ENCODE data around the gene BCAS4. TPM values are rescaled to one million over a fixed set of nuclear protein-coding genes. Genes with fewer than 3 reads are reported as not detected.
"Not testable (repeated sequence)": the region's sequence is repeated elsewhere in the genome, so short reads cannot be mapped to it uniquely, and the experiment has no call there.

Gene BCAS4
- total RNA-seq, 1 experiment from 2014 or later, result 13.5 TPM

DNA sequence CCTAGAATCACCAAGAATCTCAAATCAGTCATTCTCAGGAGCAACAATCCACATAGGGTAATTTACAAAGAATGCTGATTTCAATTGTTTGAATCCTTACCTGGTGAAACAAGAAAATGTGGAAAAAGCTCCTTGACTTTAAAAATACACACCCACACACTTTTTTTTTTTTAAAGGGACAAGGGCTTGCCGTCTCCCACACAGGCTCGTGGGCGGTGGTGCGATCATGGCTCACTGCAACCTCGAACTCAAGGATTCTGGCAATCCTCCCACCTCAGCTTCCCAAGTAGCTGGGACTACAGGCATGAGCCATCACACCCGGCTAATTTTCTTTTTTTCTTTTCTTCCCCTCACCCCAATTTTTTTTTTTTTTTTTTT lies 32.8 kb upstream of the BCAS4 start:
- Mint-ChIP-seq H3K36me3 (ENCODE audit: insufficient read depth, unreplicated experiment) (peaks cover 77% of the 10 kb centered on the region), H3K9me3 (ENCODE audit: low read depth, unreplicated experiment) (no peaks in the 10 kb centered on the region), H3K4me3 (ENCODE audit: low read depth, unreplicated experiment) (peak overlapping the region; percentile 73), H3K27ac (ENCODE audit: unreplicated experiment) (peak overlapping the region; percentile 100), H3K4me1 (ENCODE audit: low read depth, unreplicated experiment) (peaks cover 80% of the 10 kb centered on the region), H3K27me3 (ENCODE audit: unreplicated experiment) (no peaks in the 10 kb centered on the region)
- BruUV-seq (replicated peaks), result TSS peak; percentile 72
- CTCF ChIA-PET, result interaction anchor here (0.6 to 2.7 kb wide), 13 partner anchors 8 to 99 kb away, joined by 3 to 17 read pairs (median 6); partner anchors contain the start of gene BCAS4
- DNase-seq, result peak; percentile 40
- intact Hi-C loops (cut with micrococcal nuclease; ENCODE audit: unreplicated experiment), result loop anchor here (10.0 kb wide), 1 partner anchor 287 kb away; no protein-coding TSS in a partner anchor
- TF ChIP-seq, protein P1, sequence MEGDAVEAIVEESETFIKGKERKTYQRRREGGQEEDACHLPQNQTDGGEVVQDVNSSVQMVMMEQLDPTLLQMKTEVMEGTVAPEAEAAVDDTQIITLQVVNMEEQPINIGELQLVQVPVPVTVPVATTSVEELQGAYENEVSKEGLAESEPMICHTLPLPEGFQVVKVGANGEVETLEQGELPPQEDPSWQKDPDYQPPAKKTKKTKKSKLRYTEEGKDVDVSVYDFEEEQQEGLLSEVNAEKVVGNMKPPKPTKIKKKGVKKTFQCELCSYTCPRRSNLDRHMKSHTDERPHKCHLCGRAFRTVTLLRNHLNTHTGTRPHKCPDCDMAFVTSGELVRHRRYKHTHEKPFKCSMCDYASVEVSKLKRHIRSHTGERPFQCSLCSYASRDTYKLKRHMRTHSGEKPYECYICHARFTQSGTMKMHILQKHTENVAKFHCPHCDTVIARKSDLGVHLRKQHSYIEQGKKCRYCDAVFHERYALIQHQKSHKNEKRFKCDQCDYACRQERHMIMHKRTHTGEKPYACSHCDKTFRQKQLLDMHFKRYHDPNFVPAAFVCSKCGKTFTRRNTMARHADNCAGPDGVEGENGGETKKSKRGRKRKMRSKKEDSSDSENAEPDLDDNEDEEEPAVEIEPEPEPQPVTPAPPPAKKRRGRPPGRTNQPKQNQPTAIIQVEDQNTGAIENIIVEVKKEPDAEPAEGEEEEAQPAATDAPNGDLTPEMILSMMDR (IDR thresholded peaks at IDR 0.05; ENCODE audit: unreplicated experiment), result no peak

DNA sequence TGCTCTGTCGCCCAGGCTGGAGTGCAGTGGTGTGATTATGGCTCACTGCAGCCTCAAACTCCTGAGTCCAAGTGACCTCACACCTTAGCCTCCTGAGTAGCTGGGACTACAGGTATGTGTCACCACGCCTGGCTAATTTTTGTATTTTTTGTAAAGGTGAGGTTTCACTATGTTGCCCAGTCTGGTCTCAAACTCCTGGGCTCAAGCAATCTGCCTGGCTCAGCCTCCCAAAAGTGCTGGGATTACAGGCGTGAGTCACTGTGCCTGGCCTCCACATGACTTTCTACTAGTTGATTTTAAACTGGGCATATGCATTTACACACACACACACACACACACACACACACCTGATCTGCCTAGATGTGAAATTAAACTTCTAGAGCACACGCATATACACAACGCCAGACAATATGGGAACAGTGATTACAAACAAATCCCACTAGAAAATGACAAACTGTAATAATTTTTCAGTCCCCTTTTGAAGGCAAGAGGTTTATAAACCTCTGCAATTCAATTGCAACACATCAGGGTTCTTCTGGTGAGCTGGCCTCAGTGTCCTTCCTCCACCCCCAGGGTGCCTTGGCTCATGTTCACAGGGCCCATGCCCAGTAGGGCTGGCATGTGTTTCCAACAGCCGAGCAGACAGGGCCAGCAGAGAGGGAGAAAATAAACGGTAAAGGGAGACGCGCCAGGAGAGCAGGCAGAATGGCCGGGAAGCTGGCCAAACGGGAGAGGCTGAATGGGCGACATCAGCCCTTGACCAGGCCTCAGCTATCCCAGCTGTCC lies 32.2 kb upstream of the BCAS4 start:
- Mint-ChIP-seq H3K4me1 (ENCODE audit: low read depth, unreplicated experiment) (peaks cover 85% of the 10 kb centered on the region), H3K36me3 (ENCODE audit: insufficient read depth, unreplicated experiment) (peaks cover 71% of the 10 kb centered on the region), H3K9me3 (ENCODE audit: low read depth, unreplicated experiment) (no peaks in the 10 kb centered on the region), H3K27ac (ENCODE audit: unreplicated experiment) (peak overlapping the region; percentile 100), H3K27me3 (ENCODE audit: unreplicated experiment) (no peaks in the 10 kb centered on the region), H3K4me3 (ENCODE audit: low read depth, unreplicated experiment) (peak overlapping the region; percentile 73)
- no TSS peak for BruUV-seq (replicated peaks)
- CTCF ChIA-PET, result interaction anchor here (0.6 to 2.7 kb wide), 14 partner anchors 9 to 455 kb away, joined by 3 to 17 read pairs (median 5); partner anchors contain the start of gene BCAS4
- DNase-seq, result peak; percentile 73
- intact Hi-C loops (cut with micrococcal nuclease; ENCODE audit: unreplicated experiment), result loop anchor here (10.0 kb wide), 1 partner anchor 288 kb away; no protein-coding TSS in a partner anchor
- TF ChIP-seq, protein P1 (IDR thresholded peaks at IDR 0.05; ENCODE audit: unreplicated experiment), result no peak

DNA sequence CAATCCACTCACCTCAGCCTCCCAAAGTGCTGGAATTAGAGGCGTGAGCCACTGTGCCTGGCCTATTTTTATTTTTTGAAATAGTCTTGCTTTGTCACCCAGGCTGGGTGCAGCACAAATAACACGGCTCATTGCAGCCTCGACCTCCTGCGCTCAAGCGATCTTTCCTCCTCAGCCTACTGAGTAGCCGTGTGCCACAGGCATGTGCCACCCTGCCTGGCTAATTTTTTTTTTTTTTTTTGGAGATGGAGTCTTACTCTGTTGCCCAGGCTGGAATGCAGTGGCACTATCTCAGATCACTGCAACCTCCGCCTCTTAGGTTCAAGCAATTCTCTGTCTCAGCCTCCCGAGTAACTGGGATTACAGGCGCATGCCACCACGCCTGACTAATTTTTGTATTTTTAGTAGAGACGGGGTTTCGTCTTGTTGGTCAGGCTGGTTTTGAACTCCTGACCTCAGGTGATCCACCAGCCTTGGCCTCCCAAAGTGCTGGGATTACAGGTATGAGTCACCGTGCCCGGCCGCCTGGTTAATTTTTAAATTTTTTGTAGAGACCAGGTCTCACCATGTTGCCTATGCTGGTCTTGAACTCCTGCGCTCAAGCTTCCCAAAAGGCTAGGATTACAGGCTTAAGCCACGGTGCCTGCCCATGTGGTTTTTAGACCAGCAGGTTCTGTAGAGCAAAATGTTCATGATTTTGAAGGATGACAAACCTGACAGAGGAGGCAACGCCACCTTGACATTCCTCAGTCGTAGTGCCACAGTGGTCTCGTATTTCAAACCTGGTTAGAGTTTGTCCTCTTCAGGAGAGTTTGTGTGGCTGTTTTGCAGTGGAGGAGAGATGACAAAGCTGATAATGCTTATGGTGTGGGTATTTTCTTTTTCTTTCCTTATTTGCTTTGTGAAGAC lies 31.1 kb upstream of the BCAS4 start:
- peak overlapping the region; percentile 8 for H3K4me3 Mint-ChIP-seq (ENCODE audit: low read depth, unreplicated experiment)
- intact Hi-C loops (cut with micrococcal nuclease; ENCODE audit: unreplicated experiment), result loop anchor here (10.0 kb wide), 1 partner anchor 289 kb away; no protein-coding TSS in a partner anchor
- not testable (repeated sequence) for BruUV-seq (replicated peaks); H3K9me3 Mint-ChIP-seq (ENCODE audit: low read depth, unreplicated experiment); H3K27me3 Mint-ChIP-seq (ENCODE audit: unreplicated experiment)
- peak; percentile 72 for DNase-seq
- peaks cover 60% of the 10 kb centered on the region for H3K36me3 Mint-ChIP-seq (ENCODE audit: insufficient read depth, unreplicated experiment)
- peak overlapping the region; percentile 66 for H3K27ac Mint-ChIP-seq (ENCODE audit: unreplicated experiment)
- CTCF ChIA-PET, result interaction anchor here (0.6 to 2.7 kb wide), 10 partner anchors 10 to 794 kb away, joined by 3 to 17 read pairs (median 6); partner anchors contain the start of gene BCAS4
- peaks cover 83% of the 10 kb centered on the region for H3K4me1 Mint-ChIP-seq (ENCODE audit: low read depth, unreplicated experiment)

DNA sequence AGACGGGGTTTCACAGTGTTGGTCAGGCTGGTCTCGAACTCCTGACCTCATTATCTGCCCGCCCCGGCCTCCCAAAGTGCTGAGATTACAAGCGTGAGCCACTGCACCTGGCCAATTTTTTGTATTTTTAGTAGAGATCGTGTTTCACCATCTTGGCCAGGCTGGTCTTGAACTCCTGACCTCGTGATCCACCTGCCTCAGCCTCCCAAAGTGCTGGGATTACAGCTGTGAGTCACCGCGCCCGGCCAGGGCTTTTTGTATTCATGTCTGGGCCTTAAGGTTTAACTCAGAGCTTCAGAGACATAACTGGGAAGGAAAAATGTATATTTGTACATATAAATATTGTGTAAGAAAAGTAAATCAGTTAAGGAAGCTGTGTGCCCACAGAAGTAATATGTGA lies 29.6 kb upstream of the BCAS4 start:
- intact Hi-C loops (cut with micrococcal nuclease; ENCODE audit: unreplicated experiment), result loop anchor here (1.0 to 10.0 kb wide), 2 partner anchors 23 to 290 kb away; no protein-coding TSS in a partner anchor
- H3K9me3 Mint-ChIP-seq (ENCODE audit: low read depth, unreplicated experiment); H3K27me3 Mint-ChIP-seq (ENCODE audit: unreplicated experiment); BruUV-seq (replicated peaks); H3K4me3 Mint-ChIP-seq (ENCODE audit: low read depth, unreplicated experiment): not testable (repeated sequence)
- Mint-ChIP-seq H3K36me3 (ENCODE audit: insufficient read depth, unreplicated experiment) (peaks cover 45% of the 10 kb centered on the region), H3K4me1 (ENCODE audit: low read depth, unreplicated experiment) (peaks cover 69% of the 10 kb centered on the region), H3K27ac (ENCODE audit: unreplicated experiment) (peak overlapping the region; percentile 66)
- DNase-seq, result peak; percentile 52
- CTCF ChIA-PET, result interaction anchor here (0.6 to 2.5 kb wide), 11 partner anchors 8 to 166 kb away, joined by 3 to 11 read pairs (median 4); partner anchors contain the start of genes ADNP and BCAS4

DNA sequence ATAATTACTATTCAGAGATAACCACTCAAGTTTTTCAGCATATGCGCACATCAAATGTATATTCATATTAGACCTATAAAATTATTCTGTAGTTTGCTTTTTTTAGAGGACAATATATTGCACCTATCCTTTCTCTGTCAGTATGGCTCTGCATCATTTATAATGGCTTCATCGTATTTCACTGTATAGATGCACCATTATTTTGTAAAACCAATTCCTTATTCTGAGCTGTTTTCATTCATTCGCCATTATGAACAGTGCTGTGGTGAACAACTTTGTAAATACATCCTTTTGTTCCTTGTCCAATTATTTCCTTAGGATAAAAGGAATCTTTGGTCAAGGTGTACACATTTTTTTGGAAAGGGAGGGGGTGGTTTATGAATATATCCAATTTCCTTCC lies 29.2 kb upstream of the BCAS4 start:
- DNase-seq, result no peak
- TF ChIP-seq, protein P1 (IDR thresholded peaks at IDR 0.05; ENCODE audit: unreplicated experiment), result no peak
- H3K27me3 Mint-ChIP-seq (ENCODE audit: unreplicated experiment), result no peaks in the 10 kb centered on the region
- peak overlapping the region; percentile 66 for H3K27ac Mint-ChIP-seq (ENCODE audit: unreplicated experiment)
- CTCF ChIA-PET, result interaction anchor here (0.6 to 2.5 kb wide), 12 partner anchors 8 to 165 kb away, joined by 3 to 11 read pairs (median 4); partner anchors contain the start of genes ADNP and BCAS4
- intact Hi-C loops (cut with micrococcal nuclease; ENCODE audit: unreplicated experiment), result loop anchor here (1.0 to 10.0 kb wide), 2 partner anchors 23 to 291 kb away; no protein-coding TSS in a partner anchor
- H3K9me3 Mint-ChIP-seq (ENCODE audit: low read depth, unreplicated experiment), result no peaks in the 10 kb centered on the region
- peaks cover 45% of the 10 kb centered on the region for H3K36me3 Mint-ChIP-seq (ENCODE audit: insufficient read depth, unreplicated experiment)
- H3K4me3 Mint-ChIP-seq (ENCODE audit: low read depth, unreplicated experiment), result no peak overlapping the region
- BruUV-seq (replicated peaks), result no TSS peak
- H3K4me1 Mint-ChIP-seq (ENCODE audit: low read depth, unreplicated experiment), result peaks cover 68% of the 10 kb centered on the region

DNA sequence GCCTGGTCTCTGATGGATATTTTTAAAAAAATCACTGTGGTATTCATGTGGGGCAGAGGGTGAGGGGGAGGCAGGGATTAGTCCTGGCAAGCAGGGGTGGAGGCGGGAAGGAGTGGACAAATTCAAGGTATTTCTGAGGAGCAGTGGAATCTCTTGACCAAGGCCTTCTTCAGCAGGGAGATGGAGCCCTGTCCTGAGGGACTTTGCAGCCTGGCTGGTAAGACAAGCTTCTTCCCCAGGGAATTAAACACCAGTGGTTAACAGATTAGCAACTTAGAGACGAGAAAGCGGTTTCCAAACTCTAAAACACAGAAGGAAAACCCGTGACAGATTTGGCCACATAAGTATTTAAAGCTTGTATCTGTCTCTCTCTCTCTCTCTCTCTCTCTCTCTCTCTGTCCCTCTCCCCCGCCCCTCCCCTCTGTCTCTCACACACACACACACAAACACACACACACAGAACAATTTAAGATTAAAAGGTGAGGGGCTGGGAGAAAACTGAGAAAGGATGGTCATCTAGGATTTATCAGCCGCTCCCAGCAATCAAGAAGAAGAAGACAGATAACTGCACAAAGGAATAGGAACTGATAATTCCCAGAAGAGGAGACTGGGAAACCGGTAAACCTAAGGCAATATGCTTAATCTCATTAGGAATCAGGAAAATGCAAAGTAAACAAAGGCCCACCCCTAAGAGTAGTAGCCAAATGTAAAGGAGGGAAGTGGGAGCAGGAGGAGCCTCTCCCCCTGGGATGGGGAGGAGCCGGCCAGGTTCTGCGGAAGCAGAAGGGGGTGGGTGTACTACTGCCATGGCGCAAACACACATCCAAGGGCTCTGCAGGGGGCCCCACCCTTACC lies 27.7 kb upstream of the BCAS4 start:
- intact Hi-C loops (cut with micrococcal nuclease; ENCODE audit: unreplicated experiment), result loop anchor here (10.0 kb wide), 1 partner anchor 292 kb away; no protein-coding TSS in a partner anchor
- CTCF ChIA-PET, result interaction anchor here (0.5 to 2.5 kb wide), 6 partner anchors 14 to 175 kb away, joined by 4 to 7 read pairs (median 4); partner anchors contain the start of gene BCAS4
- H3K27me3 Mint-ChIP-seq (ENCODE audit: unreplicated experiment); DNase-seq; H3K9me3 Mint-ChIP-seq (ENCODE audit: low read depth, unreplicated experiment); BruUV-seq (replicated peaks): not testable (repeated sequence)
- H3K27ac Mint-ChIP-seq (ENCODE audit: unreplicated experiment), result peak overlapping the region; percentile 66
- H3K4me1 Mint-ChIP-seq (ENCODE audit: low read depth, unreplicated experiment), result peaks cover 69% of the 10 kb centered on the region
- H3K36me3 Mint-ChIP-seq (ENCODE audit: insufficient read depth, unreplicated experiment), result peaks cover 38% of the 10 kb centered on the region
- H3K4me3 Mint-ChIP-seq (ENCODE audit: low read depth, unreplicated experiment), result peak overlapping the region; percentile 5

Measured in Calu3 (cell line).